Common myeloid progenitor, CD34-positive (primary cell): Measurements from ENCODE around the gene CLINT1.
A peak's percentile ranks its signal among the peaks of the same experiment; 100 is the strongest.

Experiments
- CTCF ChIA-PET: fragments of 350-600 bp; sonication (Branson Sonifier 250); formaldehyde crosslinking; loops from one replicate; lab custom pipeline; 2021; ENCODE audit warnings: antibody characterized with exemption; lab: Charles Lee
- POLR2A ChIA-PET: fragments of 350-600 bp; sonication (Branson Sonifier 250); formaldehyde crosslinking; loops from one replicate; lab custom pipeline; 2021; ENCODE audit warnings: antibody characterized with exemption; lab: Charles Lee
- DNase-seq, 3 donors: peaks; one replicate each; pipeline versions ENCODE4 v3.0.0 to v3.0.0-alpha.2; 2013
- H3K27ac ChIP-seq, 2 experiments: 1 replicate in 1 of 2; 2 replicates in 1 of 2; pipeline ENCODE4 v1.7.0; 2013; ENCODE audit warnings: inconsistent platforms in 2 of 2, low read length in 2 of 2, mild to moderate bottlenecking in 2 of 2, low read depth in 1 of 2, moderate library complexity in 1 of 2; ENCODE audit not compliant: severe bottlenecking in 2 of 2, insufficient read depth in 1 of 2, poor library complexity in 1 of 2
- H3K27me3 ChIP-seq, 5 experiments: replicated peaks in 2 of 5; 1 replicate in 3 of 5; 2 replicates in 2 of 5; pipeline versions ENCODE4 v1.6.1 to v1.7.0; 2013; ENCODE audit warnings: low read length in 4 of 5, mild to moderate bottlenecking in 2 of 5, moderate library complexity in 2 of 5, inconsistent platforms in 1 of 5; ENCODE audit not compliant: insufficient read depth in 5 of 5, control insufficient read depth in 4 of 5
- H3K36me3 ChIP-seq, 4 experiments: 1 replicate in 2 of 4; 2 replicates in 2 of 4; pipeline versions ENCODE4 v1.6.1 to v1.7.0; 2013; ENCODE audit warnings: low read length in 3 of 4, control low read depth in 1 of 4, mild to moderate bottlenecking in 1 of 4; ENCODE audit not compliant: control insufficient read depth in 4 of 4, insufficient read depth in 4 of 4
- H3K4me1 ChIP-seq, 4 experiments: 1 replicate in 3 of 4; 2 replicates in 1 of 4; pipeline versions ENCODE4 v1.6.1 to v1.7.1; 2013; ENCODE audit warnings: low read length in 3 of 4, mild to moderate bottlenecking in 3 of 4, control low read depth in 1 of 4, inconsistent platforms in 1 of 4, moderate library complexity in 1 of 4; ENCODE audit not compliant: control insufficient read depth in 4 of 4, insufficient read depth in 4 of 4; ENCODE audit errors: control extremely low read depth in 1 of 4
- H3K4me3 ChIP-seq, 7 experiments: 1 replicate in 4 of 7; 2 replicates in 3 of 7; pipeline versions ENCODE4 v1.5.1 to v1.7.0; 2013; ENCODE audit warnings: mild to moderate bottlenecking in 7 of 7, low read length in 6 of 7, moderate library complexity in 6 of 7, inconsistent platforms in 2 of 7, low read depth in 2 of 7, control low read depth in 1 of 7; ENCODE audit not compliant: insufficient read depth in 4 of 7, control insufficient read depth in 1 of 7; ENCODE audit errors: extremely low read depth in 1 of 7
- H3K9me3 ChIP-seq, 5 experiments: 1 replicate in 4 of 5; 2 replicates in 1 of 5; pipeline versions ENCODE4 v1.6.1 to v1.7.1; 2013; ENCODE audit warnings: low read length in 4 of 5, mild to moderate bottlenecking in 2 of 5, inconsistent platforms in 1 of 5, low read depth in 1 of 5, moderate library complexity in 1 of 5; ENCODE audit not compliant: control insufficient read depth in 4 of 5, insufficient read depth in 2 of 5; ENCODE audit errors: control extremely low read depth in 1 of 5
- WGBS: methylation state at CpG from one replicate; pipeline ENCODE4 v1.1.5; 2013; ENCODE audit not compliant: insufficient coverage; 5-methylcytosine and 5-hydroxymethylcytosine counted together

The CLINT1 gene

DNA sequence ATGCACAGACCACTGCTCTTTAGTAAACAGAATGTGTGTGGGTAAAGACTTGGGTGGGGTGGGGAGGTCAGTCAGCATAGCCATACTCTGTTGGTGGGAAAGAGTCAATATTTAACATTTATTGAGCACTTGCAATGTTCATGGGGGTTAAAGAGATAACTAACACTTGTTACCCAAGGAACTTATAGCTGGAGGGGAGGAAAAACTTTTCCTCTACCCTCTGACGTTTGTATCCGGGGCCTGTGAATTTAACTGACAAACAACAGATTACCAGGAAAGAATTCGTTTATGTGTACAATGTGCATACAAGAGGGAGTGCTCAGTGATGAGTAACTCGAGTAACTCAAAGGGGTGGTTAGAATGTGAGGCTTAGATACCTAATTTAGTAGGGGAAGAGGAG lies 6.8 kb upstream of the CLINT1 start:
- Histone ChIP-seq H3K9me3 (no peaks in the 10 kb centered on the region), H3K4me3 (no peak overlapping the region), H3K36me3 (no peaks in the 10 kb centered on the region), H3K27ac (no peak overlapping the region), H3K27me3 (no peaks in the 10 kb centered on the region), H3K4me1 (peaks cover 3 to 36% (median 26%) of the 10 kb centered on the region in 4 experiments)
- 95% methylated on average over 4 of the region's 4 CpGs for WGBS
- POLR2A ChIA-PET = no interaction called here
- no peak for DNase-seq
- CTCF ChIA-PET = interaction anchor here (1.4 to 6.6 kb wide), 3 partner anchors 11 to 83 kb away, joined by 4 to 40 read pairs (median 5); no protein-coding TSS in a partner anchor

DNA sequence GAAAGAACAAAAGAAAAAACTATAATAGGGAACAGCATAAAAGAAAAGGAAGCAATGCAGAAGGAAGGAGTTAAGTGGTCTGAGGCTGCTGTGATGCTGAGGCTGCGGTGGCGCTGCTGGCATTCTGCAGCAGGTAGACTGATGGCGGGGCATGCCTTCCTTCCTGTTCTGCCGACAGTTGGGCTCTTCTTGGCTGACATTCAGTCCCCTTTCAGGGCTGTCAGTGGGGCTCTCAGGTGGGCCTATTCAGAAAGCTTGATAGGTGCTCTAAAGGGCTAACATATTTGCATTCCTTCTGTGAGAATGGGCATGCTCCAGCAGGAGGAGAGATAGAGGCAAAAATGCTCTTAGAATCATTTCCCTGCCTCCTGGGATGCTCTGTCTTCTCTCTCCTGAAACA lies 5.1 kb upstream of the CLINT1 start:
- Histone ChIP-seq H3K27me3 (no peaks in the 10 kb centered on the region), H3K4me1 (peaks cover 3 to 41% (median 26%) of the 10 kb centered on the region in 4 experiments), H3K27ac (no peak overlapping the region), H3K9me3 (no peaks in the 10 kb centered on the region), H3K36me3 (no peaks in the 10 kb centered on the region), H3K4me3 (no peak overlapping the region)
- ChIA-PET CTCF (interaction anchor here (6.6 kb wide), 1 partner anchor 9 kb away, joined by 40 read pairs; no protein-coding TSS in a partner anchor), POLR2A (no interaction called here)
- peak in 2 of 3 donors; percentile 77 to 87 for DNase-seq
- 5% methylated on average over 4 of the region's 4 CpGs for WGBS

DNA sequence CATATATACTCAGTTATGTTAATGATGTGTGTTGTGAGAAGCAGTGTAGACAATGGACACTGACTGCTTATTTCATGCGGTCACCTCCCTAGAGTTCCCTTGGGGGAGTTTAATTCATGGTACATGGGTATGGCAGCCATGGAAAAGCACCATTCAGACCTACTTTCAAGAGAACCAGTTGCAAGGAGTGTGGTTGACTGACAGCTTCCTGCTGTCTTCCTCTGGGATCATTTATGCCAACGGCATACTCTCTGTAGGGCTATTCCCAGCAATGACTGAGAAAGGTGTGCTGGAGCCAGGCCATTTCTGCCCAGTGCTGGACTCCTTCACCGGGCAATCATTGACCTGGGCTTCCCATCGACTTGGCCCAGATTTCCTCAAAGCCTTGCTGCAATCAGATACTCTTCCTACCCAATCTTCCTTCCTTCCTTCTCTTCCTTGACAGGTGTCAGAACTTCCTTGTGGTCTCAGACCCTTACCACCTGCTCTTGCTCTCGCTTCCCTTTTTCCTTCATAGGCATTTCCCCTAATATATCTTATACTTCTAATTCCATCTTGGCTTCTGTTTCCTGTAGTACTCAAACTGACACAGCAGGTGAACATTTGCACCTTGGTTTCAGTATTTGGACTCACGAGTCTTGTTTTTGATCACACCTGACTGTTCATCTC lies 3.4 kb upstream of the CLINT1 start:
- ChIA-PET POLR2A (no interaction called here), CTCF (interaction anchor here (0.9 to 6.6 kb wide), 3 partner anchors 7 to 16 kb away, joined by 3 to 40 read pairs (median 3); no protein-coding TSS in a partner anchor)
- 79% methylated on average over 4 of the region's 6 CpGs for WGBS
- peaks cover 5 to 32% (median 19%) of the 10 kb centered on the region in 4 experiments for H3K4me1 ChIP-seq
- H3K27me3 ChIP-seq = no peaks in the 10 kb centered on the region
- H3K9me3 ChIP-seq = no peaks in the 10 kb centered on the region
- no peak for DNase-seq
- H3K36me3 ChIP-seq = no peaks in the 10 kb centered on the region
- H3K27ac ChIP-seq = no peak overlapping the region
- no peak overlapping the region for H3K4me3 ChIP-seq

DNA sequence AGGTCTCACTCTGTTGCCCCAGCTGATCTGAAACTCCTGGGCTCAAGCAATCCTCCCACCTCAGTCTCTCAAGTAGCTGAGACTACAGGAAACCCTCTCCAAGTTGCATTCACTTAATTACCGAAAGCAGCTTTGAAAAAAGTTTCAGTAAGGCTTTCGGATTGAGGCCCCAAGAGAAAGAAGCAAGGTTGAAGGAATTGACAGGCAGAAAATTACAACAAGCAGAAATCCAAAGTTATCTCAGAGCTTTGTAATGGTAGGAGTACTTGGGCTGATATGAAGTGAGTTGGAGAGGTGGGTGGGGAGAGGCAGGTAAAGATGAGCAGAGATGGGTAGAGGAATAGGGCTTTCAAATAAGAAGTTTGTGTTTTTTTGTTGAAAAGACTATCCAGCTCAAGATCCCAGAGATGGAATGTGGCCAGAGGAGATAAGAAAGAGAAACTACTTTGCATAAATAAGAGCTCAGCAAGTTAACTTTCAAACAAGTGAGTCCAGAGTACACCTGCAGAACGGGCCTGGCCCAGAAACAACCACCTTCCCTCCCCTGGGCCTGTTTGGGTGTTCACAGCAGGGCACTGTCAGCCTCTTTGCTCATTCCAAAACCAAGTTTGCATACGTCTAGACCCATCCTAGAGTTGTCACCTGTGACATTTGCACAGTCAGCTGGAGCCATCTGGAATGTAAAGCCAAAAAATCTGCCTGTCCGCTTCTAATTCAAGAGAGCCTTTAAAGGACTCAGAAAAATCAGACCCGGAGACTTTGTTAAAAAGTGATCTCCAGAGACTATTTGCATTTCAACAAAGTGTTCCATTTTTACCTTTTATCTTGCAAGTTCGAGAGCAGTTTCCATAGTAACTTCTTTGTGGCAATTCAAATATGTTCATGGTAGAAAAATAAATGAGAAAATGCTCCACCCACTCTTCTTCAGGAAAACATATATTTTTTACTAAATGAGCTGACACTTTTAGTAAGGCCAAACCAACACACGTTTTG lies 2.2 kb upstream of the CLINT1 start:
- Histone ChIP-seq H3K4me3 (no peak overlapping the region), H3K36me3 (peaks cover 0 to 3% (median 0%) of the 10 kb centered on the region in 4 experiments), H3K27me3 (no peaks in the 10 kb centered on the region), H3K4me1 (peaks cover 16 to 43% (median 29%) of the 10 kb centered on the region in 4 experiments), H3K27ac (no peak overlapping the region), H3K9me3 (no peaks in the 10 kb centered on the region)
- WGBS = 95% methylated on average over 5 of the region's 8 CpGs
- no peak for DNase-seq
- POLR2A ChIA-PET = no interaction called here
- CTCF ChIA-PET = interaction anchor here (0.8 to 1.7 kb wide), 5 partner anchors 11 to 58 kb away, joined by 3 to 4 read pairs (median 3); no protein-coding TSS in a partner anchor

DNA sequence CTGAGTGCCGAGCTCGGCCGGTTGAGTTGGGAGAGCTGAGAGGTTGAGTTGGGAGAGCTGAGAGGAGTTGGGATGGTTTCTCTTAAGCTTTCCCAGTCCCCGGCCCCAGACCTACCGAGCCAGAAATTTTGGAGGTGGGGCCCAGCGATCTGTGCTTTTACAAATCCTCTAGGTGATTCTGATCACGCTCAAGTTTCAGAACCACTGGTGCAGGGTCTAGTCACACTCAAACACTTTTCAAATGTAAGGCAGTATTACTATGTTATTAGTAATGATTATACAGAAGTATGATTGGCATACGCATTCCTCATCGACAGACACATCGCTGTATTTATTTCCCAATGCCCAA lies 256 bp upstream of the CLINT1 start:
- Histone ChIP-seq H3K4me3 (peak overlapping the region; percentile 92 to 100 (median 97)), H3K9me3 (no peaks in the 10 kb centered on the region), H3K36me3 (peaks cover 0 to 9% (median 1%) of the 10 kb centered on the region in 4 experiments), H3K4me1 (peaks cover 24 to 61% (median 45%) of the 10 kb centered on the region in 4 experiments), H3K27ac (peak overlapping the region in 1 of 2 experiments; percentile 97), H3K27me3 (no peaks in the 10 kb centered on the region)
- 14% methylated on average over 7 of the region's 10 CpGs for WGBS
- ChIA-PET POLR2A (interaction anchor here (0.6 to 1.2 kb wide), 3 partner anchors 13 to 38 kb away, joined by 3 to 4 read pairs (median 3); no protein-coding TSS in a partner anchor), CTCF (interaction anchor here (1.2 to 1.7 kb wide), 5 partner anchors 9 to 89 kb away, joined by 3 to 6 read pairs (median 5); no protein-coding TSS in a partner anchor)
- no peak for DNase-seq

DNA sequence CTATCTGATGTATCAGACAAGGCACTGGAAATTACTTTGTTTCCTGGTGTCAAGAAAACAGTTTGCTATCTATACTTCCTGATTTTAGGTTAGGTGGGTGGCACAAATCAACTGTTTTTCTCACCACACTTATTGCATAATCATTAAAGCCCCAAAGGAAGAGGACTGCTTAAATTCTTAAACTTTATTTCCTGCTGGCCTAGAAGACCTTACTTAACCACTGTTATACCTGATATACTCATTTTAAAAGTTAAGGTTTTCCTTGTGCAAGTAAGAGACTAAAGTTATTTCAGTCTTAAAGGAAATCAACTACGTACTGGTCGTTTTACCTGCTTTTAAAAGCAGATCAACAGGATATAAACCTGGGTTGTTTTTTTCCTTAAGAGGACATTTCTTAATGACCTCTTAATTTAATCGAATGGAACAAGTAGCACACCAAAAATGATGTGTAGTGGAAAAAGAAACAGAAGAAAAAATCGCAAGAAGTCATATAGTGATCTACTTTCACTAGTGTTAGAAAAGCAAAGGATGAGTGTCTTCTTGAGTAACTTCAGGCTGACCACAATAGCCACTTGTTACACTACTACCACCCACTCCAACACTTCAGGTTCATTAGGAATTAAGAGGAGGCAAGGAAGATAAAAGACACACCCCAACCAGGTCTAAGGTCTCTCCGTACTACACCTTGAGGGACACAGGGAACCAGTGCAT lies 974 bp downstream of the CLINT1 start:
- Histone ChIP-seq H3K27me3 (no peaks in the 10 kb centered on the region), H3K36me3 (peaks cover 0 to 9% (median 2%) of the 10 kb centered on the region in 4 experiments), H3K4me1 (peaks cover 24 to 55% (median 37%) of the 10 kb centered on the region in 4 experiments), H3K4me3 (peak overlapping the region; percentile 92 to 100 (median 97)), H3K9me3 (no peaks in the 10 kb centered on the region), H3K27ac (peak overlapping the region; percentile 94 to 97)
- ChIA-PET POLR2A (interaction anchor here (0.6 kb wide), 1 partner anchor 91 kb away, joined by 3 read pairs; no protein-coding TSS in a partner anchor), CTCF (interaction anchor here (0.7 to 9.9 kb wide), 12 partner anchors 8 to 1017 kb away, joined by 3 to 69 read pairs (median 5); no protein-coding TSS in a partner anchor)
- peak; percentile 70 to 91 (median 83) for DNase-seq
- WGBS = 0% methylated on average over 2 of the region's 5 CpGs
